HG02571 (cell line): ENCODE results near the gene NR6A1.

Source experiments
- ATAC-seq: cut with Tn5 transposase; IDR thresholded peaks from one replicate; pipeline ENCODE4 v1.9.1; 2021; ENCODE audit warnings: mild to moderate bottlenecking, moderate library complexity; ENCODE audit not compliant: unreplicated experiment

Gene NR6A1

DNA sequence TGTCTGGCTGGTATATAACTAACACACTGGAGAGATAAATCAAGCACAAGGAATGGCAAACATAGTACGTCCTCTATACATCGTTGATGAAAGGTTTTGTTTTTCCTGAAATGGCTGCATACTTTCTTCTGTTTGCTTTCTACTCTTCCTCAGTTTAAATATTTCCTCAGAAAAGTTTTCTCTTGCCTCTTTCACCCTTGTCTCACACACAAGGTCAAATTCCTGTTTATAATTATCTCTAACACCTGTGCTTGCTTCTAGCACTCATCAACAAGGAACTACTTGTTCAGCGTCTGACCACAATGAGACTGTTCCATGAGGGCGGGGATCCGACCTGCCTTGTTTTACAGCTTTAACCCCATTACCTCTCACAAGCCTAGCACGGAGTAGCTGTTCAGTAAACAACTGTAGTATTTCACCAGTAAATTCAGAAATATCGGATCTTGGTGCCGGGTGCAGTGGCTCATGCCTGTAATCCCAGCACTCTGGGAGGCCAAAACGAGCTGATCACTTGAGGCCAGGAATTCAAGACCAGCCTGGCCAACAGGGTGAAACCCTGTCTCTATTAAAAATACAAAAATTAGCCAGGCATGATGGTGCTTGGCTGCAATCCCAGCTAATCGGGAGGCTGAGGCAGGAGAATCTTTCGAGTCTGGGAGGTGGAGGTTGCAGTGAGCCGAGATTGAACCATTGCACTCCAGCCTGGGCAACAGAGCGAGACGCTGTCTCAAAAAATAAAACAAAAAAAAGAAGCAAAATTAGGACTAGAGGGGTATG lies 37.0 kb downstream of the NR6A1 start:
- no peak for ATAC-seq

GRCh38 chr9:124730772-124731171 lies 40.3 kb downstream of the NR6A1 start:
- no peak for ATAC-seq

DNA sequence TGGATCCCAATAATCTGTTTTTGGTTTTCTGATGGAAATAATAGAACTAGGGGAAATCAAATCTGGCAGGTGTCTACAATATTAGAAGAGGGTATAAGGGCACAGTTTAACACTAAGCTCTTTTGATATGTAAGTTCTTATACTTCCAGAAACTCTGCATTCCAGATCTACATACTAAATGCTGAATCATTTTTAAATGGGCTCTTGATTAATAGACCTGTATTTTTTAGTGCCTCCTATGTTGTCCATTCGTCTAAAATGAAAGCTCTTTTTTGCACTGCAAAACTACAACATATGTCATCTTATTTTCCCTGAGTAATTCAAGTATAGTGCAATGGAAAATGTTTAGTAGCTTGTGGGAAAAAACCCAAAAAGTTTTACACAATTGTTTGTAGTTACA lies 44.2 kb downstream of the NR6A1 start:
- ATAC-seq: no peak

DNA sequence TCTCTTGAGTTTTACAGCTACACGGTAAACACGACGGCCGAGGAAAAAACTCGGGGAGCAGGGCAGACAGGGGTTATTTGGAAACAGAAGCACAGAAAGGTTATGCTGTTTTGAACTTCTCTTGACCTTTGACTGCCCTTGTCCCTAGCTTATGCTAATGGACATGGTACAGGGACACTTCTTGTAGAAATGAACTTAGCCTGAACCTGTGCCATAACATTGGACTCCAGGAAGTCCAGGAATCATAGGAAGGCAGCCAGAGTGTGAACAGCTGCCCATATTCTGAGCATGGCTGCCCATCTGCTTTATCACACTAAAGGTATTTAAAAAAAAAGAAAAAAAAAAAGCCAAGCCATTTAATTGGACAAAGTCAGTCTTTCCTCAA lies 46.1 kb downstream of the NR6A1 start:
- ATAC-seq: no peak

DNA sequence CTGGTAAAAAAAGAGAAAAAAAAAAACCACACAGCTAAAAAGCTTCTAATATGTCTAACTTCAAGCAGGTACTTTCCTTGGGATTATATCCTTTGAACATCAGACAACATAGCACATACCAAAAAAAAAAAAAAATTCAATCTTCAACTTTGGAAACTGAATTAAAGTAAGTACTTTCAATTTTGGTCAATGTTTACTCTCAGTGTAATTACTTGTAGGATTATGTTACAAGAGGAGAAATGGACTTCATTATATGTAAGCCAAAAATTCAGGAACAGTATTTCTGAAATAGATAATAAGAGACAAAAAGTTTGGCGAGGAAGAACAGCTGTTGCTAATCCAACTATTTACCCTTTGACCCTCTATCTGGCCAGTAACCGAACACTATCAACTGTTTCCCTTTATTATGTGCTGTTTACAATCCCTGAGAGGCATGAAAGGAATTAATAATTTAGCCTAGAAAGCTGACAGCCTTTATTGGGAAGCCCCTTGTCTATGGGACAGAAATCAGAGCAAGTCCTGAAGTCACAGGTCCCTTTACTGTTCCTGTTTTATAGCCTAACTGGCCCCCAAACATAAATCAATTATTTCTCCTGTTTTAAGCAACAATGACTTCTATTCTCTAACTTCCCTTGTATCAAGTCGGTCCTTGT lies 46.6 kb downstream of the NR6A1 start:
- ATAC-seq: no peak

GRCh38 chr9:124723352-124723751 lies 47.8 kb downstream of the NR6A1 start:
- ATAC-seq: no peak

DNA sequence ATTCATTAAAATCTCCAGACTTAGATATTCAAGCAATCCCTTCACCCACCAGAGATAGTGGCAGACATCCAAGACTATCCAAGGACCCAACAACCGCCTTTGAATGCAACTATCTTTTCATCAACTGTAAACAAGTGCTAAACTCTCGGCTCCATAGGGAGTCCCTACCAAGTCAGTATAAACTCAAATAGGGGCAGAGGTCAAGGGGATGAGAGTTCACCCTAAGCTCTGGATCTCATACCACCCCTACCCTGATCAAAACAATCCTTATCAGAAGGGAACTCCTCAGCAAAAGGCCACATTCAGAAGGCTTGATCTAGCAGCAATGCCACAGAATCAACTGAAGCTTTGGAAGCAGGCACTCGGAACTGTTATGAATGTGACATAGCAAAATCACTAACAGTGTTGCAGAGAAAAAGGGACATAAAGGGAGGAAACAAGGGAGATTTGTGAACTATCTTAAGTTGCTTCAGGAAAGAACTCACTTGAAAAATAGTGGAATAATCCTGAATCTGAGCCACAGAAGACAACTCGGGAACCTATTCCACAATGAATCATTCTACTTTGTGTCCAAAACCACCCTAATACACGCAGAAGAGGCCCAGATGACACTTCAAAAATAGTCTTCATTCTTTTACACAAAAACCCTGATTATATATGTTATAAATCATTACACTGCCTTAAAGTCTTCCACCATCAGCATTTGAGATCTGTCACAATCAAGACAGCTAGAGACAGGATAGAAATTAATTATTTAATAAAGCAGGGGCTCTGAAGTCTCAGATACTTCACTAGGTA lies 49.8 kb downstream of the NR6A1 start:
- ATAC-seq: no peak

- no peak for ATAC-seq
Measured at GRCh38 chr9:124720429-124721108, 50.5 kb downstream of the NR6A1 start.

DNA sequence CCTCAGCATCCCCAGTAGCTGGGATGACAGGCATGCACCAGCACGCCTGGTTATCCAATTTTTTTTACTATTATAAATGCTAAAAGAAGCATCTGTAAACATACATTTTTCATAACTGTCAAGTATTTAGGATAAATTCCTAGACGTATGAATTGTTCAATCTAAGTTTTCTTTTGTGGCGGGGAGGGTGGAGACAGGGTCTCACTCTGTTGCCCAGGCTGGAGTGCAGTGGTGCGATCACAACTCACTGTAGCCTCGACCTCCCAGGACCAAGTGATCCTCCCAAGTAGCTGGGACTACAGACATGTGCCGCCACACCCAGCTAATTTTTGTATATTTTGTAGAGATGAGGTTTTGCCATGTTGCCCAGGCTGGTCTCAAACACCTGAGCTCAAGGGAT lies 52.2 kb downstream of the NR6A1 start:
- ATAC-seq: no peak

DNA sequence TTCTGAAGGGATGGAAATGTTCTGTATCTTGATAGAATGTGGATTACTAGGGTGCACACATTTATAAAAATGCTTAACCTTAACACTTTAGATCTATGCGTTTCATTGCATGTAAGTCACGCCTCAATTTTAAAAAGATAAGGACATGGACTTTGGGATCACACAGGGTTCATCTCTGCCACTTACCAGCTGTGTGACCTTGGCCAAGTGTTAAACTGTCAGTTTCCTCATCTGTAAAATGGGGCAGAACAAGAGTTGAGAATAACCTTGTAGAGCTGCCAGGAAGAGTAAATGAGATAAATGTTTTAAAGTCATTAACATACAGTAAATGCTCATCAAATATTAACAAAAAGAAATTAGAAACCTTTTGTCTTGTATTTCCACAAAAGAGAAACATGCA lies 53.5 kb downstream of the NR6A1 start:
- ATAC-seq: no peak

- ATAC-seq: no peak
Measured at GRCh38 chr9:124716808-124717207, 54.3 kb downstream of the NR6A1 start.

GRCh38 chr9:124710766-124711165 lies 60.3 kb downstream of the NR6A1 start:
- ATAC-seq: no peak

- no peak for ATAC-seq
Measured at GRCh38 chr9:124709292-124709690, 61.8 kb downstream of the NR6A1 start.

DNA sequence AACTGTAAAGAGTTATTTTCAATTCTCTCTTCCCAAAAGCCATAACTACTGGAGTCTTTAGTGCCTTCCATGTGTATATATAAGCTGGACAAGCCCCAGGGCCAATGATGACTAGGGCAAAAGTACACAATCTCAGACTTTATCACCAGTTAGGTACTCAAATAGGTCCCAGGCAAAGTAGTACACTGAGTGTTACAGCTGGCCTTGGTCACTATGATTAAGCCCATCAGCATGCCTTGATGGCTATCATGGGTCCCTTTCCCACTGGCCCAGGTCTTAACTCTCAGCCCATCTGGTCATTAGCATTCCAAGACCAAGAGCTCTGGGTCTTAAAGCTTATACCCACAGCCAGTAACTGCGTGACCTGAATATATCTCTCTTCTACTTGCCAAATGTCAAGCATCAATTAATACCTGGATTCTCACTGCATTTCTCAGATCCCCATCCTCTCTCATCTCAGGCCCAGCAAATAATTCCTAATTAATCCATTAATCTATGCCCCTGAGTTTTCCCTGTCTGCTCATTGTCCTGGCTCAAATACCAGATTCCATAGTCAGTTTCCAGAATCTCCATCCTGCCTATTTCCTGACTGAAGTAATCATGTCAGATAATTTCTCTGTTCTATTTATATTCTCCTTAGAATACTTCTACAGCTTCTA lies 62.3 kb downstream of the NR6A1 start:
- no peak for ATAC-seq

DNA sequence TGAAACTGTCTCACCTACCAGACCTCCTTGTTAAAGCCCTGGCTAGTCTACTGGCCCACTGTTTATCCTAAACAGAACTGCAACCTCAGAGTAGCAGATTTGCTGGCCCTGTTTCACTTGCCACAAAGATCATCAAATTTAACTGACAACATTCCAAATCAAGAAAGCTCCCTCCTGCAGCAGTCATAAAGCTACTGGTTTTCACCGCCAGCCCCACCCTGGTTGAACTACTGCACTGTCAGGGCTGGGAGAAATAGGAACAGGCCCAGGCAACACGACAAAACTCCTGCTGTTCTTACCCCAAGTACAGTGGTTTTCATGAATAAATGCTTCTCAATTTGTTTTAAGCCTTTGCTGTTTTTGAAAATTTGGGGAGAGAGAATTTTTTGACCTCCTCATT lies 63.0 kb downstream of the NR6A1 start:
- no peak for ATAC-seq

DNA sequence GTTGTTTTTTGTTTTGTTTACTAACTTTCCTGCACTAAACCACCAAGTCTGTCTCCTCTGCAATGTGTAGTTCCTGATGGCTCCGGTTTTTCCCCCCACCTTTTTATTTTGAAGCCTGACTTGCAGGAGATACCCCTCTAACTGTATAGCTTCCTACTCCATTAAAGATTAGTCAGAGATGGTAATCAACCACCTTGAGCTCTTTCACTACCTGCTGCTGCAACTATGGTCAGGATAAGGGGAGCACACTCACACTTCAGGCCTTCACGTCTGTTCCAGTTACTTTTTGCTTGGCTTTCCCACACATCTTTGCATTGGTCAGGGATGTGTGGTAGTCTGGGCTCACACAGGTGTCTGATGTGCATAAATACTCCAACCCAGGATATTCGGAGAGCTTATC lies 63.4 kb downstream of the NR6A1 start:
- ATAC-seq: no peak

GRCh38 chr9:124706685-124707084 lies 64.4 kb downstream of the NR6A1 start:
- no peak for ATAC-seq

GRCh38 chr9:124699575-124699974 lies 71.5 kb downstream of the NR6A1 start:
- ATAC-seq: no peak

GRCh38 chr9:124698265-124698664 lies 72.8 kb downstream of the NR6A1 start:
- no peak for ATAC-seq

GRCh38 chr9:124697326-124698200 lies 73.5 kb downstream of the NR6A1 start:
- ATAC-seq: no peak
